ENCODE data around the gene TEX19. TPM values are rescaled to one million over a fixed set of nuclear protein-coding genes. Genes with fewer than 3 reads are reported as not detected.

TEX19 gene
- total and polyA plus RNA-seq, 9 of the 15 experiments (the other 6 are each of a cell fraction or from before 2014, with no cell fraction given) = 0.10 to 4.9 (median 1.9) TPM

DNA sequence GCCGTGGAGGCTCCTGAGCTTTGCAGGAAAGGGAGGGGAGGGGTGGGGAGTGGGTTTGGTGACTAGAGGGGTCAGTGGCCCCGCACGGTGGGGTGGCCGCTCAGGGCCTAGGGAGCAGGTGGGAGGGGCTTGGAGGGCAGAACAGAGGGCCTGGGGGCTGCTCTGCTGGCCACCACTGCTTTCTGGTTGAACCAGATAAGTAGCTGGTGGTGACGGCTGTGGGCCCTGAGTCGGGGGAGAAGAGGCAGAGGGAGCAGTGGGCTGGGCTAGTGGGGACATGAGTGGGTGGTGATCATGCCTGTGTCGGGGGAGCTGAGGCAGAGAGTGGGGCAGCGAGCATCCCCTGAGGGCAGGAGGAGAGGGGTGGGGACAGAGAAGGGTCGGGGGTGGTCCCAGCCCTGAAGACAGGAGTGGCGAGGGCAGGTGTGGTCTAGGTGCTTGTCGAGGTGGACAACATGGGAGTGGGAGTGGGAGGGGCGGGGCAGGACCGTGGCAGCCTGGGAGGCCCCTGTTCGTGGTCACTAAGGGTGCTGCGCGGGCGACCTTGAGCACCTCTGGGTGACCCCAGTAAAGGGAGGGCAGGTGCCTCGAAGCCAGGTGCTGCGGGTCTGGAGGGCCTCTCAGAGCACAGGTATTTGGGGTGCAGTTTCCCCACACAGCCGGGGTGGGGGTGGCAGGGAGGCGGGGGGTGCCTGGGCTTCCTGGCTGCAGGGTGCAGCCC lies 35.4 kb upstream of the TEX19 start (continued):
- TF ChIP-seq, protein P1, sequence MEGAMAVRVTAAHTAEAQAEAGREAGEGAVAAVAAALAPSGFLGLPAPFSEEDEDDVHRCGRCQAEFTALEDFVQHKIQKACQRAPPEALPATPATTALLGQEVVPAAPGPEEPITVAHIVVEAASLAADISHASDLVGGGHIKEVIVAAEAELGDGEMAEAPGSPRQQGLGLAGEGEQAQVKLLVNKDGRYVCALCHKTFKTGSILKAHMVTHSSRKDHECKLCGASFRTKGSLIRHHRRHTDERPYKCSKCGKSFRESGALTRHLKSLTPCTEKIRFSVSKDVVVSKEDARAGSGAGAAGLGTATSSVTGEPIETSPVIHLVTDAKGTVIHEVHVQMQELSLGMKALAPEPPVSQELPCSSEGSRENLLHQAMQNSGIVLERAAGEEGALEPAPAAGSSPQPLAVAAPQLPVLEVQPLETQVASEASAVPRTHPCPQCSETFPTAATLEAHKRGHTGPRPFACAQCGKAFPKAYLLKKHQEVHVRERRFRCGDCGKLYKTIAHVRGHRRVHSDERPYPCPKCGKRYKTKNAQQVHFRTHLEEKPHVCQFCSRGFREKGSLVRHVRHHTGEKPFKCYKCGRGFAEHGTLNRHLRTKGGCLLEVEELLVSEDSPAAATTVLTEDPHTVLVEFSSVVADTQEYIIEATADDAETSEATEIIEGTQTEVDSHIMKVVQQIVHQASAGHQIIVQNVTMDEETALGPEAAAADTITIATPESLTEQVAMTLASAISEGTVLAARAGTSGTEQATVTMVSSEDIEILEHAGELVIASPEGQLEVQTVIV (CRISPR knock-in tag; IDR thresholded peaks at IDR 0.05; ENCODE audit: borderline replicate concordance) = no peak
- TF ChIP-seq ZNF282 (CRISPR knock-in tag; IDR thresholded peaks at IDR 0.05) (no peak), SETDB1 (IDR thresholded peaks at IDR 0.05; ENCODE audit: low read length) (no peak), NFE2 (IDR thresholded peaks at IDR 0.05; ENCODE audit: low read depth) (no peak), TARDBP (IDR thresholded peaks at IDR 0.05) (no peak), KDM5B (IDR thresholded peaks at IDR 0.05; ENCODE audit: insufficient replicate concordance, low read depth, low read length) (no peak), ZNF384 (IDR thresholded peaks at IDR 0.05; ENCODE audit: low read depth, low read length) (no peak), FOXP1 (CRISPR knock-in tag; IDR thresholded peaks at IDR 0.05) (no peak), MBD2 (IDR thresholded peaks at IDR 0.05; ENCODE audit: borderline replicate concordance, low read depth) (0 out of 2 replicates have a peak, but pooled peaks have one; percentile 14)
- TF ChIP-seq, protein P2, sequence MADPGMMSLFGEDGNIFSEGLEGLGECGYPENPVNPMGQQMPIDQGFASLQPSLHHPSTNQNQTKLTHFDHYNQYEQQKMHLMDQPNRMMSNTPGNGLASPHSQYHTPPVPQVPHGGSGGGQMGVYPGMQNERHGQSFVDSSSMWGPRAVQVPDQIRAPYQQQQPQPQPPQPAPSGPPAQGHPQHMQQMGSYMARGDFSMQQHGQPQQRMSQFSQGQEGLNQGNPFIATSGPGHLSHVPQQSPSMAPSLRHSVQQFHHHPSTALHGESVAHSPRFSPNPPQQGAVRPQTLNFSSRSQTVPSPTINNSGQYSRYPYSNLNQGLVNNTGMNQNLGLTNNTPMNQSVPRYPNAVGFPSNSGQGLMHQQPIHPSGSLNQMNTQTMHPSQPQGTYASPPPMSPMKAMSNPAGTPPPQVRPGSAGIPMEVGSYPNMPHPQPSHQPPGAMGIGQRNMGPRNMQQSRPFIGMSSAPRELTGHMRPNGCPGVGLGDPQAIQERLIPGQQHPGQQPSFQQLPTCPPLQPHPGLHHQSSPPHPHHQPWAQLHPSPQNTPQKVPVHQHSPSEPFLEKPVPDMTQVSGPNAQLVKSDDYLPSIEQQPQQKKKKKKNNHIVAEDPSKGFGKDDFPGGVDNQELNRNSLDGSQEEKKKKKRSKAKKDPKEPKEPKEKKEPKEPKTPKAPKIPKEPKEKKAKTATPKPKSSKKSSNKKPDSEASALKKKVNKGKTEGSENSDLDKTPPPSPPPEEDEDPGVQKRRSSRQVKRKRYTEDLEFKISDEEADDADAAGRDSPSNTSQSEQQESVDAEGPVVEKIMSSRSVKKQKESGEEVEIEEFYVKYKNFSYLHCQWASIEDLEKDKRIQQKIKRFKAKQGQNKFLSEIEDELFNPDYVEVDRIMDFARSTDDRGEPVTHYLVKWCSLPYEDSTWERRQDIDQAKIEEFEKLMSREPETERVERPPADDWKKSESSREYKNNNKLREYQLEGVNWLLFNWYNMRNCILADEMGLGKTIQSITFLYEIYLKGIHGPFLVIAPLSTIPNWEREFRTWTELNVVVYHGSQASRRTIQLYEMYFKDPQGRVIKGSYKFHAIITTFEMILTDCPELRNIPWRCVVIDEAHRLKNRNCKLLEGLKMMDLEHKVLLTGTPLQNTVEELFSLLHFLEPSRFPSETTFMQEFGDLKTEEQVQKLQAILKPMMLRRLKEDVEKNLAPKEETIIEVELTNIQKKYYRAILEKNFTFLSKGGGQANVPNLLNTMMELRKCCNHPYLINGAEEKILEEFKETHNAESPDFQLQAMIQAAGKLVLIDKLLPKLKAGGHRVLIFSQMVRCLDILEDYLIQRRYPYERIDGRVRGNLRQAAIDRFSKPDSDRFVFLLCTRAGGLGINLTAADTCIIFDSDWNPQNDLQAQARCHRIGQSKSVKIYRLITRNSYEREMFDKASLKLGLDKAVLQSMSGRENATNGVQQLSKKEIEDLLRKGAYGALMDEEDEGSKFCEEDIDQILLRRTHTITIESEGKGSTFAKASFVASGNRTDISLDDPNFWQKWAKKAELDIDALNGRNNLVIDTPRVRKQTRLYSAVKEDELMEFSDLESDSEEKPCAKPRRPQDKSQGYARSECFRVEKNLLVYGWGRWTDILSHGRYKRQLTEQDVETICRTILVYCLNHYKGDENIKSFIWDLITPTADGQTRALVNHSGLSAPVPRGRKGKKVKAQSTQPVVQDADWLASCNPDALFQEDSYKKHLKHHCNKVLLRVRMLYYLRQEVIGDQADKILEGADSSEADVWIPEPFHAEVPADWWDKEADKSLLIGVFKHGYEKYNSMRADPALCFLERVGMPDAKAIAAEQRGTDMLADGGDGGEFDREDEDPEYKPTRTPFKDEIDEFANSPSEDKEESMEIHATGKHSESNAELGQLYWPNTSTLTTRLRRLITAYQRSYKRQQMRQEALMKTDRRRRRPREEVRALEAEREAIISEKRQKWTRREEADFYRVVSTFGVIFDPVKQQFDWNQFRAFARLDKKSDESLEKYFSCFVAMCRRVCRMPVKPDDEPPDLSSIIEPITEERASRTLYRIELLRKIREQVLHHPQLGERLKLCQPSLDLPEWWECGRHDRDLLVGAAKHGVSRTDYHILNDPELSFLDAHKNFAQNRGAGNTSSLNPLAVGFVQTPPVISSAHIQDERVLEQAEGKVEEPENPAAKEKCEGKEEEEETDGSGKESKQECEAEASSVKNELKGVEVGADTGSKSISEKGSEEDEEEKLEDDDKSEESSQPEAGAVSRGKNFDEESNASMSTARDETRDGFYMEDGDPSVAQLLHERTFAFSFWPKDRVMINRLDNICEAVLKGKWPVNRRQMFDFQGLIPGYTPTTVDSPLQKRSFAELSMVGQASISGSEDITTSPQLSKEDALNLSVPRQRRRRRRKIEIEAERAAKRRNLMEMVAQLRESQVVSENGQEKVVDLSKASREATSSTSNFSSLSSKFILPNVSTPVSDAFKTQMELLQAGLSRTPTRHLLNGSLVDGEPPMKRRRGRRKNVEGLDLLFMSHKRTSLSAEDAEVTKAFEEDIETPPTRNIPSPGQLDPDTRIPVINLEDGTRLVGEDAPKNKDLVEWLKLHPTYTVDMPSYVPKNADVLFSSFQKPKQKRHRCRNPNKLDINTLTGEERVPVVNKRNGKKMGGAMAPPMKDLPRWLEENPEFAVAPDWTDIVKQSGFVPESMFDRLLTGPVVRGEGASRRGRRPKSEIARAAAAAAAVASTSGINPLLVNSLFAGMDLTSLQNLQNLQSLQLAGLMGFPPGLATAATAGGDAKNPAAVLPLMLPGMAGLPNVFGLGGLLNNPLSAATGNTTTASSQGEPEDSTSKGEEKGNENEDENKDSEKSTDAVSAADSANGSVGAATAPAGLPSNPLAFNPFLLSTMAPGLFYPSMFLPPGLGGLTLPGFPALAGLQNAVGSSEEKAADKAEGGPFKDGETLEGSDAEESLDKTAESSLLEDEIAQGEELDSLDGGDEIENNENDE (IDR thresholded peaks at IDR 0.05; ENCODE audit: low read depth, low read length) = no peak
